GM23338 (cell line): Measurements from ENCODE around the gene RPS17. TPM values are rescaled to one million over a fixed set of nuclear protein-coding genes. Genes with fewer than 3 reads are reported as not detected.

Experiments used
- ATAC-seq: fragments of 200-7000 bp; cut with Tn5 transposase; 3 replicates; pipeline ENCODE4 v1.9.1; 2020
- DNase-seq: peaks from one replicate; pipeline ENCODE4 v3.0.0-alpha.2; 2015; ENCODE audit warnings: low spot score
- H2AFZ ChIP-seq: fragments of 200-600 bp; sonication (generic); 2 replicates; pipeline ENCODE4 v1.8.0; 2016; ENCODE audit warnings: antibody characterized with exemption, mild to moderate bottlenecking, moderate library complexity
- H3F3A ChIP-seq: fragments of 200-600 bp; sonication (generic); replicated peaks from 2 replicates; pipeline ENCODE4 v1.8.0; 2017; ENCODE audit warnings: antibody characterized with exemption, mixed run types, low read depth
- H3K27ac ChIP-seq: fragments of 200-600 bp; sonication (generic); 2 replicates; pipeline ENCODE4 v1.6.1; 2016; ENCODE audit warnings: low read depth
- H3K27me3 ChIP-seq: fragments of 200-600 bp; sonication (generic); 2 replicates; pipeline ENCODE4 v1.8.0; 2016; ENCODE audit warnings: mild to moderate bottlenecking, mixed run types, moderate library complexity; ENCODE audit not compliant: insufficient read depth
- H3K36me3 ChIP-seq: fragments of 200-600 bp; sonication (generic); 2 replicates; pipeline ENCODE4 v1.8.0; 2016; ENCODE audit warnings: mild to moderate bottlenecking; ENCODE audit not compliant: insufficient read depth
- H3K4me1 ChIP-seq: fragments of 200-600 bp; sonication (generic); 2 replicates; pipeline ENCODE4 v1.8.0; 2016; ENCODE audit warnings: mild to moderate bottlenecking, moderate library complexity; ENCODE audit not compliant: insufficient read depth
- H3K4me2 ChIP-seq: fragments of 200-600 bp; sonication (generic); 2 replicates; pipeline ENCODE4 v1.7.1; 2017; ENCODE audit warnings: mixed run types
- H3K4me3 ChIP-seq: fragments of 200-600 bp; sonication (generic); 2 replicates; pipeline ENCODE4 v1.6.1; 2016; ENCODE audit warnings: mixed run types
- H3K79me2 ChIP-seq: fragments of 200-600 bp; sonication (generic); replicated peaks from 2 replicates; pipeline ENCODE4 v1.8.0; 2017; ENCODE audit warnings: mild to moderate bottlenecking; ENCODE audit not compliant: insufficient read depth
- H3K9me2 ChIP-seq: fragments of 200-600 bp; sonication (generic); 2 replicates; pipeline ENCODE4 v1.8.0; 2017; ENCODE audit not compliant: insufficient read depth
- H4K20me1 ChIP-seq: fragments of 200-600 bp; sonication (generic); replicated peaks from 2 replicates; pipeline ENCODE4 v1.8.0; 2017; ENCODE audit warnings: mild to moderate bottlenecking; ENCODE audit not compliant: insufficient read depth
- H3K27ac Mint-ChIP-seq: 2 replicates; pipeline ENCODE4 v1.8.0; 2020; ENCODE audit warnings: inconsistent platforms, mild to moderate bottlenecking, moderate library complexity, mixed read lengths
- H3K27me3 Mint-ChIP-seq: 3 replicates; pipeline ENCODE4 v1.8.0; 2022; ENCODE audit warnings: low read depth, mild to moderate bottlenecking, moderate library complexity, mixed read lengths, inconsistent platforms; ENCODE audit not compliant: insufficient read depth, poor library complexity
- H3K36me3 Mint-ChIP-seq: 3 replicates; pipeline ENCODE4 v1.8.0; 2021; ENCODE audit warnings: low read depth, mild to moderate bottlenecking, inconsistent platforms, moderate library complexity, mixed read lengths
- H3K4me1 Mint-ChIP-seq: 3 replicates; pipeline ENCODE4 v1.8.0; 2020; ENCODE audit warnings: mild to moderate bottlenecking, inconsistent platforms, mixed read lengths
- H3K4me3 Mint-ChIP-seq: 3 replicates; pipeline ENCODE4 v1.8.0; 2021; ENCODE audit warnings: moderate library complexity, mild to moderate bottlenecking, inconsistent platforms, mixed read lengths
- H3K9me3 Mint-ChIP-seq: 3 replicates; pipeline ENCODE4 v1.8.0; 2020; ENCODE audit warnings: moderate library complexity, mild to moderate bottlenecking, inconsistent platforms, mixed read lengths
- CREB1 ChIP-seq: fragments of 250-450 bp; sonication (Bioruptor Pico); IDR thresholded peaks from 2 replicates; pipeline ENCODE4 v1.5.0; 2020; ENCODE audit warnings: low read depth, mild to moderate bottlenecking, moderate library complexity
- EZH2phosphoT487 ChIP-seq: fragments of 200-600 bp; sonication (generic); IDR thresholded peaks from one replicate; pipeline ENCODE4 v1.8.1; 2018; ENCODE audit warnings: antibody characterized with exemption; ENCODE audit not compliant: unreplicated experiment
- JUNB ChIP-seq: IDR thresholded peaks from one replicate; pipeline ENCODE4 v1.6.1; 2016; ENCODE audit warnings: antibody characterized with exemption; ENCODE audit not compliant: unreplicated experiment
- POLR2AphosphoS5 ChIP-seq: IDR thresholded peaks from 2 replicates; pipeline ENCODE4 v1.6.1; 2016; ENCODE audit warnings: antibody characterized with exemption, low read depth
- REST ChIP-seq: IDR thresholded peaks from one replicate; pipeline ENCODE4 v1.6.1; 2018; ENCODE audit warnings: antibody characterized with exemption; ENCODE audit not compliant: unreplicated experiment
- ZNF114 ChIP-seq: fragments of 250-450 bp; sonication (Bioruptor Pico); IDR thresholded peaks from 2 replicates; pipeline ENCODE4 v1.5.0; 2020; ENCODE audit warnings: mild to moderate bottlenecking, moderate library complexity
- polyA plus RNA-seq: library from polyadenylated mRNA; unstranded; fragments of >200 nt; fragmentation: Nextera tagmentation; extraction: Ambion mirVana; gene quantifications from 2 replicates; pipeline ENCODE4 v1.2.1, GENCODE V29; 2016
- total RNA-seq: library from RNA; depleted of rRNA; stranded (reverse); fragments of >200 nt; shearing (Covaris generic); gene quantifications from 2 replicates; pipeline ENCODE4 v1.2.3, GENCODE V29; 2014

The RPS17 gene
- total and polyA plus RNA-seq, 2 experiments from 2014 or later, result 1,741 to 1,928 TPM

- H3K27ac Mint-ChIP-seq, result no peak overlapping the region
- ATAC-seq, result no peak
- Histone ChIP-seq H4K20me1 (no peaks in the 10 kb centered on the region), H3K79me2 (no peaks in the 10 kb centered on the region), H3K9me2 (no peaks in the 10 kb centered on the region), H3F3A (no peaks in the 10 kb centered on the region), H3K4me2 (no peak overlapping the region), H3K27ac (no peak overlapping the region), H3K27me3 (no peaks in the 10 kb centered on the region), H3K4me1 (peaks cover 21% of the 10 kb centered on the region), H2AFZ (no peak overlapping the region), H3K4me3 (no peak overlapping the region), H3K36me3 (no peaks in the 10 kb centered on the region)
- TF ChIP-seq ZNF114 (CRISPR knock-in tag) (no peak), EZH2phosphoT487 (no peak), CREB1 (CRISPR knock-in tag) (no peak), POLR2AphosphoS5 (no peak)
- no peaks in the 10 kb centered on the region for H3K36me3 Mint-ChIP-seq
- peaks cover 19% of the 10 kb centered on the region for H3K4me1 Mint-ChIP-seq
- H3K4me3 Mint-ChIP-seq, result no peak overlapping the region
- H3K27me3 Mint-ChIP-seq, result peaks cover 2% of the 10 kb centered on the region
- no peaks in the 10 kb centered on the region for H3K9me3 Mint-ChIP-seq
- DNase-seq, result no peak
These were observed 35.1 kb upstream of the RPS17 start for GRCh38 chr15:82575335-82575734.

GRCh38 chr15:82572986-82573385 lies 32.7 kb upstream of the RPS17 start:
- no peak overlapping the region for H3K27ac ChIP-seq
- Mint-ChIP-seq H3K9me3 (no peaks in the 10 kb centered on the region), H3K4me1 (peaks cover 22% of the 10 kb centered on the region), H3K4me3 (no peak overlapping the region; the same call in 2 of the 3 replicates), H3K27me3 (peaks cover 2% of the 10 kb centered on the region), H3K27ac (no peak overlapping the region), H3K36me3 (no peaks in the 10 kb centered on the region)
- ATAC-seq, result no peak
- no peaks in the 10 kb centered on the region for H3K9me2 ChIP-seq
- no peak overlapping the region for H3K4me2 ChIP-seq
- TF ChIP-seq POLR2AphosphoS5 (no peak), REST (no peak), JUNB (no peak)
- peaks cover 22% of the 10 kb centered on the region for H3K4me1 ChIP-seq
- DNase-seq, result no peak
- H2AFZ ChIP-seq, result peak overlapping the region; percentile 98; the same call in 1 of the 2 replicates
- no peaks in the 10 kb centered on the region for H3K36me3 ChIP-seq
- no peak overlapping the region for H3K4me3 ChIP-seq
- H4K20me1 ChIP-seq, result no peaks in the 10 kb centered on the region
- no peaks in the 10 kb centered on the region for H3F3A ChIP-seq
- no peaks in the 10 kb centered on the region for H3K27me3 ChIP-seq
- no peaks in the 10 kb centered on the region for H3K79me2 ChIP-seq

GRCh38 chr15:82572311-82572710 lies 32.1 kb upstream of the RPS17 start:
- peak overlapping the region; percentile 66 for H3K4me3 Mint-ChIP-seq
- H3K79me2 ChIP-seq, result no peaks in the 10 kb centered on the region
- DNase-seq (no peak), ATAC-seq (peak; percentile 7; the same call in 1 of the 3 replicates)
- no peaks in the 10 kb centered on the region for H3K36me3 Mint-ChIP-seq
- peak overlapping the region; percentile 98 for H2AFZ ChIP-seq
- H3F3A ChIP-seq, result no peaks in the 10 kb centered on the region
- H3K27ac Mint-ChIP-seq, result no peak overlapping the region
- H3K27me3 ChIP-seq, result no peaks in the 10 kb centered on the region
- peak overlapping the region; percentile 87 for H3K4me2 ChIP-seq
- peaks cover 22% of the 10 kb centered on the region for H3K4me1 Mint-ChIP-seq
- peaks cover 2% of the 10 kb centered on the region for H3K27me3 Mint-ChIP-seq
- H3K9me2 ChIP-seq, result no peaks in the 10 kb centered on the region
- H3K27ac ChIP-seq, result no peak overlapping the region
- H3K4me3 ChIP-seq, result peak overlapping the region; percentile 55
- no peaks in the 10 kb centered on the region for H3K36me3 ChIP-seq
- no peaks in the 10 kb centered on the region for H4K20me1 ChIP-seq
- H3K9me3 Mint-ChIP-seq, result no peaks in the 10 kb centered on the region
- peaks cover 22% of the 10 kb centered on the region for H3K4me1 ChIP-seq
- no peak for TF ChIP-seq CREB1 (CRISPR knock-in tag)
- TF ChIP-seq ZNF114 (CRISPR knock-in tag), result no peak
- no peak for TF ChIP-seq REST
- TF ChIP-seq EZH2phosphoT487, result no peak
- no peak for TF ChIP-seq POLR2AphosphoS5
